ENCODE results near the gene NFATC1. TPM values are rescaled to one million over a fixed set of nuclear protein-coding genes. Genes with fewer than 3 reads are reported as not detected.

The NFATC1 gene
- total and polyA plus RNA-seq, 2 donors, result 5.4 to 23.8 TPM

DNA sequence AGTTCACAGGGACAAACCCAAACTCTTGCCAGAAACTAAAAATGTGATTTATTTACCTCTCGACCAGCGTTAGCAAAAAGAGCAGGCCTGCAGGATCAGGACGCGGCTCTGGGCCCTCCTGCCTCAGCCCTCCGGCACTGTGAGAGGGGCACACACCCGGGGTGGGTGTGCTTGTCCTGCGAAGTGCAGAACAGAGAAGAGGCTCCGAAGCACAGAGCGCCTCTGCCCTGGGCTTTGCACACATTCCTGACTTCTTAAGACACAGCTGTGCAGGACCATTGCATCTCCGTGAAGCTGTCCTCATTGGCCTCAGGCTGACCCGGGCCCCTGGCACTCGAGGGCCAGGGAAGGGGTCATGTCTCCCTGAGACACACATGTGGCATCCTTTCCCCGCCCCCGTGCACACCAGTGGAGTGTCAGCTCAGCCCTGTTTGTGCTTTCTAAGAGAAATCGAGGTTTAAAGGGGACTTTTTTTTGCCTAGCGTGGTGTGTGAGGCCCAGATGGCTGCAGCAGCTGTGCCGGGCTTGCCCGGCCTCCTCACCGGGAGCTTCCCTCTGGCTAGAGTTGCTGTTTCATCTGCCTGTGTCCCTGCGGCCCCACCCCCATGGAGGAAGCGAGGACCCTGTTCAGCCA lies 9.9 kb upstream of the NFATC1 start:
- no peak for DNase-seq (ENCODE audit: low read depth in 6 of 9, low spot score in 9 of 9)
- H3K27ac ChIP-seq (ENCODE audit: low read depth in 1 of 2, low read length in 1 of 2), result no peak overlapping the region
- 65% methylated on average over 21 of the region's 21 CpGs for WGBS
- no peaks in the 10 kb centered on the region for H3K36me3 ChIP-seq (ENCODE audit: control insufficient read depth in 2 of 2, insufficient read depth in 2 of 2, low read length in 1 of 2)
- peaks cover 5 to 21% of the 10 kb centered on the region in 2 donors for H3K4me1 ChIP-seq (ENCODE audit: control insufficient read depth in 2 of 2, insufficient read depth in 2 of 2, low read length in 2 of 2)
- H3K4me3 ChIP-seq (ENCODE audit: low read length in 2 of 2), result no peak overlapping the region
- H3K27me3 ChIP-seq (ENCODE audit: control insufficient read depth in 2 of 2, insufficient read depth in 1 of 2, low read length in 1 of 2), result peaks cover 19 to 43% of the 10 kb centered on the region in 2 donors
- H3K9me3 ChIP-seq (ENCODE audit: control insufficient read depth in 2 of 2, insufficient read depth in 1 of 2, low read length in 1 of 2), result no peaks in the 10 kb centered on the region

DNA sequence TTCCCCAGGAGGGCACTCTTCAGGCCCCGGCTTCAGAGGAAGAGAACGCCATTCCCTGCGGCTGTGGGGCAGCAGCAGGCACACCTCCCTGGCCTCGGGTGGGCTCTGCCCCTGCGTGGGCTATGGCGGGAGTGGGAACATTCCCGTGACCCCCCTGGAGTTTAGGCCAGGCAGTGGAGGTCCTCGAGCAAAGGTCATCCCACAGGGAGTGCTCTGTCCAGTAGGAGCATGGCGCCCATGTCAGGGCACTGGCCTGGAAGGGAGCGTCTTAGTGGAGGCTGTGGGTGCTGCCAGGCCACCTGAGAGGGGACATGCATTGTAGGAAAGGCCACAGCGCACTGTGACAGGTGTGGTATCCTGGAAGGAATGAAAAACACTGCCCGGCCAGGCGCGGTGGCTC lies 9.2 kb upstream of the NFATC1 start:
- no peaks in the 10 kb centered on the region for H3K9me3 ChIP-seq (ENCODE audit: control insufficient read depth in 2 of 2, insufficient read depth in 1 of 2, low read length in 1 of 2)
- H3K36me3 ChIP-seq (ENCODE audit: control insufficient read depth in 2 of 2, insufficient read depth in 2 of 2, low read length in 1 of 2), result no peaks in the 10 kb centered on the region
- 96% methylated on average over 14 of the region's 14 CpGs for WGBS
- H3K4me3 ChIP-seq (ENCODE audit: low read length in 2 of 2), result no peak overlapping the region
- peaks cover 5 to 21% of the 10 kb centered on the region in 2 donors for H3K4me1 ChIP-seq (ENCODE audit: control insufficient read depth in 2 of 2, insufficient read depth in 2 of 2, low read length in 2 of 2)
- peaks cover 23 to 50% of the 10 kb centered on the region in 2 donors for H3K27me3 ChIP-seq (ENCODE audit: control insufficient read depth in 2 of 2, insufficient read depth in 1 of 2, low read length in 1 of 2)
- DNase-seq (ENCODE audit: low read depth in 6 of 9, low spot score in 9 of 9), result no peak
- H3K27ac ChIP-seq (ENCODE audit: low read depth in 1 of 2, low read length in 1 of 2), result no peak overlapping the region

DNA sequence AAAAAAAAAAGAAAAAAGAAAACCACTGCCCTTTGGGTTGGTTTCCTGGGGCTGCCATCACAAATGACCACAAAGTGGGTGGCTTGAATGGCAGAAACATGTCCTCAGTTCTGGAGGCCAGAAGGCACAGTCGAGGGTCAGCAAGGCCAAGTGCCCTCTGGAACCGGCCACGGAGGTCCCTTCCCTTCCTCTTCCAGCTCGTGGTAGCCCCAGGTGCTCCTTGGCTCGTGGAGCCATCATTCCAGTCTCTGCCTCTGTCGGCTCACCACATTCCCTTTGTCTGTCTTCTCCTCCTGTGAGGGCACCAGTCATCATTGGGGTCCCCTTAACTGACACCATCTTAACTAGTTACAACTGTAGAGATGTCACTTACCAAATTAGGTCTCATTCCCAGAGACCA lies 8.5 kb upstream of the NFATC1 start:
- Histone ChIP-seq H3K27me3 (ENCODE audit: control insufficient read depth in 2 of 2, insufficient read depth in 1 of 2, low read length in 1 of 2) (peaks cover 25 to 57% of the 10 kb centered on the region in 2 donors), H3K4me3 (ENCODE audit: low read length in 2 of 2) (no peak overlapping the region), H3K36me3 (ENCODE audit: control insufficient read depth in 2 of 2, insufficient read depth in 2 of 2, low read length in 1 of 2) (no peaks in the 10 kb centered on the region), H3K4me1 (ENCODE audit: control insufficient read depth in 2 of 2, insufficient read depth in 2 of 2, low read length in 2 of 2) (peaks cover 5 to 21% of the 10 kb centered on the region in 2 donors), H3K27ac (ENCODE audit: low read depth in 1 of 2, low read length in 1 of 2) (no peak overlapping the region), H3K9me3 (ENCODE audit: control insufficient read depth in 2 of 2, insufficient read depth in 1 of 2, low read length in 1 of 2) (no peaks in the 10 kb centered on the region)
- no peak for DNase-seq (ENCODE audit: low read depth in 6 of 9, low spot score in 9 of 9)
- WGBS, result 77% methylated on average over 6 of the region's 6 CpGs

DNA sequence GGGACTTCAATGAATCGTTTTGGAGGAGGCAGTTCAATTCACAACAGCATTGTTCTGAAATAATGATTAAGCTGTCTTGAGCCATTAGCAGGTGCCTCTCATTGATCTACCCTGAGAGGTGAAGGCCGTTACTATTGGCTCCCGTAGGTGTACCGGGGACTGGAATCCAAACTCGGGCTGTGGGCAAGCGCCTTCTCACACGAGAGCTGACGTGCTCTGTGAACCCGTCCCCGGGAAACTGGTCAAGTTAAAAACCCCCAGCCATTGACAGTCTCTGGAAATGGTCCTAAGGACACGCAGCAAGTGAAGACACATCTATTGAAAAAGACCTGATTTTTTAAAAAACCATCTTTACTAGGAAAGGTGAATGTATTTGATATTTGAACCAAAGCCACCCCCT lies 8.1 kb upstream of the NFATC1 start:
- no peak overlapping the region for H3K27ac ChIP-seq (ENCODE audit: low read depth in 1 of 2, low read length in 1 of 2)
- WGBS, result 82% methylated on average over 11 of the region's 11 CpGs
- peaks cover 5 to 21% of the 10 kb centered on the region in 2 donors for H3K4me1 ChIP-seq (ENCODE audit: control insufficient read depth in 2 of 2, insufficient read depth in 2 of 2, low read length in 2 of 2)
- no peak for DNase-seq (ENCODE audit: low read depth in 6 of 9, low spot score in 9 of 9)
- H3K4me3 ChIP-seq (ENCODE audit: low read length in 2 of 2), result no peak overlapping the region
- no peaks in the 10 kb centered on the region for H3K9me3 ChIP-seq (ENCODE audit: control insufficient read depth in 2 of 2, insufficient read depth in 1 of 2, low read length in 1 of 2)
- H3K36me3 ChIP-seq (ENCODE audit: control insufficient read depth in 2 of 2, insufficient read depth in 2 of 2, low read length in 1 of 2), result no peaks in the 10 kb centered on the region
- peaks cover 29 to 61% of the 10 kb centered on the region in 2 donors for H3K27me3 ChIP-seq (ENCODE audit: control insufficient read depth in 2 of 2, insufficient read depth in 1 of 2, low read length in 1 of 2)

DNA sequence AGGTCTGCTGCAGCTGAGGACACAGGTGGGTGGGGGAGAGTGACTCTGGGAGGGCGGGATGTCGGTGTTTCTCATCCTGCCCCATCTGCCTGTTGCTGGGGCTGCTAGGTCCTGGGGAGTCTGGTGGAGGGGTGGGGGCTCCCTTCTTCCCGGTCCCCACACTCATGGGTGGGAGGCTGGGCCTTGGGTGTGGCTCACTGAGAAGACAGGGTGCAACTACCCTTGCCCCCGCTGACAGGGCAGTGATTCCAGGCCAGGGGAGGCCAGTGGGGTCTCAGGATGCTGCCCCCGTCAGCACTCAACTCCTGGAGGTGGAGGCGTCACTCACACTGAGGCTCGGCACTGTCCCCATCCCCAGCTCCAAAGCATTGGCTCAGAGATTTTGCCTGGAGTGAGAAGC lies 7.7 kb upstream of the NFATC1 start:
- Histone ChIP-seq H3K27me3 (ENCODE audit: control insufficient read depth in 2 of 2, insufficient read depth in 1 of 2, low read length in 1 of 2) (peaks cover 33 to 65% of the 10 kb centered on the region in 2 donors), H3K36me3 (ENCODE audit: control insufficient read depth in 2 of 2, insufficient read depth in 2 of 2, low read length in 1 of 2) (no peaks in the 10 kb centered on the region)
- peak in 1 of 9 donors; percentile 39 for DNase-seq (ENCODE audit: low read depth in 6 of 9, low spot score in 9 of 9)

DNA sequence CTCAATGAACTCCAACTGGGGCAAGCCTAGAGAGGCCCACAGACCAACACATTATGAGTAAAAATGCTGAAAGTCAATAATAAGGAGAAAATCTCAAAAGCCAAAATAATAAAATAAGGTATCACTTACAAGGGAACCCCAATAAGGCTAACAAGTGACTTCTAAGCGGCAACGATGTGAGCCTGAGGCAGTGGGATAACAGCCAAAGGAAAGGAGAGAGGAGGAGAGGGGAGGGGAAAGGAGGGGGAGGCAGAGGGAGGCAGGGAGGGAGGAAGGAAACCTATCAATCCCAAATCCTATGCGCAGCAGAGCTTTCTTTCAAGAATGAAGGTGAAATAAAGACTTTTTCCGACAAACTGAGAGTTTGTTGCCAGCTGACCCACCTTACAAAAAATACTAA lies 6.0 kb upstream of the NFATC1 start:
- Histone ChIP-seq H3K4me1 (ENCODE audit: control insufficient read depth in 2 of 2, insufficient read depth in 2 of 2, low read length in 2 of 2) (peaks cover 16 to 36% of the 10 kb centered on the region in 2 donors), H3K9me3 (ENCODE audit: control insufficient read depth in 2 of 2, insufficient read depth in 1 of 2, low read length in 1 of 2) (no peaks in the 10 kb centered on the region), H3K27ac (ENCODE audit: low read depth in 1 of 2, low read length in 1 of 2) (no peak overlapping the region), H3K27me3 (ENCODE audit: control insufficient read depth in 2 of 2, insufficient read depth in 1 of 2, low read length in 1 of 2) (peaks cover 50 to 78% of the 10 kb centered on the region in 2 donors), H3K4me3 (ENCODE audit: low read length in 2 of 2) (no peak overlapping the region), H3K36me3 (ENCODE audit: control insufficient read depth in 2 of 2, insufficient read depth in 2 of 2, low read length in 1 of 2) (no peaks in the 10 kb centered on the region)
- no peak for DNase-seq (ENCODE audit: low read depth in 6 of 9, low spot score in 9 of 9)
- WGBS, result 46% methylated on average over 4 of the region's 4 CpGs

More for the DNA sequence above, 7.7 kb upstream of the NFATC1 start:
- H3K9me3 ChIP-seq (ENCODE audit: control insufficient read depth in 2 of 2, insufficient read depth in 1 of 2, low read length in 1 of 2), result no peaks in the 10 kb centered on the region
- H3K27ac ChIP-seq (ENCODE audit: low read depth in 1 of 2, low read length in 1 of 2), result no peak overlapping the region
- no peak overlapping the region for H3K4me3 ChIP-seq (ENCODE audit: low read length in 2 of 2)
- peaks cover 7 to 24% of the 10 kb centered on the region in 2 donors for H3K4me1 ChIP-seq (ENCODE audit: control insufficient read depth in 2 of 2, insufficient read depth in 2 of 2, low read length in 2 of 2)
- WGBS, result 58% methylated on average over 7 of the region's 7 CpGs

DNA sequence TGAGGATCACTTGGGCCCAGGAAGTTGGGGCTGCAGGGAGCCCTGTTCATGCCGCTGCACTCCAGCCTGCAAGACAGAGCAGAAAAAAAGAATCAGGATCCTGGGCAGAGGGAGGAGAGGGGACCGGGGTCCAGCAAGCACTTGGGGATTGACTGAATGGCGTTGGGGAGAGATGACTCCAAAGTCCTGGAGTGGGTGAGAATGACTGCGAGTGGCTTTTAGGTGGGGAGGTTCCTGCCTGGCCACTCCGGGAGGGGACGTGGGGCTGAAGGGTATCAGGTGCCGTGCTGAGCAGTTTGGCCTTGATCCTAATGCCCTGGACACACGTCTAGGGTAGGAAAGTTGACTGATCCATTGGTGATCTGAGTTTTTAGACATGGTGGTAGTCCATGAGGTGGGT lies 3.5 kb upstream of the NFATC1 start:
- DNase-seq (ENCODE audit: low read depth in 6 of 9, low spot score in 9 of 9), result no peak
- 94% methylated on average over 8 of the region's 8 CpGs for WGBS
- H3K27ac ChIP-seq (ENCODE audit: low read depth in 1 of 2, low read length in 1 of 2), result no peak overlapping the region
- H3K4me3 ChIP-seq (ENCODE audit: low read length in 2 of 2), result no peak overlapping the region
- peaks cover 16 to 36% of the 10 kb centered on the region in 2 donors for H3K4me1 ChIP-seq (ENCODE audit: control insufficient read depth in 2 of 2, insufficient read depth in 2 of 2, low read length in 2 of 2)
- H3K27me3 ChIP-seq (ENCODE audit: control insufficient read depth in 2 of 2, insufficient read depth in 1 of 2, low read length in 1 of 2), result peaks cover 71 to 90% of the 10 kb centered on the region in 2 donors
- H3K9me3 ChIP-seq (ENCODE audit: control insufficient read depth in 2 of 2, insufficient read depth in 1 of 2, low read length in 1 of 2), result peaks cover 0 to 3% of the 10 kb centered on the region in 2 donors
- H3K36me3 ChIP-seq (ENCODE audit: control insufficient read depth in 2 of 2, insufficient read depth in 2 of 2, low read length in 1 of 2), result no peaks in the 10 kb centered on the region

DNA sequence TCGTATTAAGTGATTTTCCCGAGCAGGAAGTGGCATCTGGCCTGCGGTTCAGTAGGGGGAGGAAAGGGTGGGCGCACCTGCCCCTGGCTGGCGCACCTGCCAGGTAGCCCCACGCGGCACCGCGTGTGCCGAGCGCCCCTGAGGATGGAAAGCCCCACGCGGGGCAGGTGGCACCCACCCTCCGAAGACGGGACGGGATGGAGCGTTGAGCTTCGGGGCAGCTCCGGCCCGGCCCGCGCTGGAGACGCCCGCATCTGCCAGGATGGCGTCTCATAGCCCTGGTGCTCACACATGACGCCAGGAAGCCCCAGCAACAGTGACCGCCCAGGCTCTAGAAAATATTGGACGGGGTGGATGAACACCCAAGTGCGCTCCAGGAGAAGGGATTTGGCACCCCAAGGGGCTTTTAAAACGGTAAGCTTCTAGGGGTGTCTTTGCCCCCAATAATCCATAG lies 2.5 kb upstream of the NFATC1 start:
- Histone ChIP-seq H3K36me3 (ENCODE audit: control insufficient read depth in 2 of 2, insufficient read depth in 2 of 2, low read length in 1 of 2) (no peaks in the 10 kb centered on the region), H3K27ac (ENCODE audit: low read depth in 1 of 2, low read length in 1 of 2) (no peak overlapping the region), H3K4me1 (ENCODE audit: control insufficient read depth in 2 of 2, insufficient read depth in 2 of 2, low read length in 2 of 2) (peaks cover 12 to 29% of the 10 kb centered on the region in 2 donors), H3K9me3 (ENCODE audit: control insufficient read depth in 2 of 2, insufficient read depth in 1 of 2, low read length in 1 of 2) (peaks cover 0 to 3% of the 10 kb centered on the region in 2 donors), H3K27me3 (ENCODE audit: control insufficient read depth in 2 of 2, insufficient read depth in 1 of 2, low read length in 1 of 2) (peaks cover 75 to 90% of the 10 kb centered on the region in 2 donors), H3K4me3 (ENCODE audit: low read length in 2 of 2) (peak overlapping the region in 1 of 2 donors; percentile 54)
- 2% methylated on average over 30 of the region's 30 CpGs for WGBS
- DNase-seq (ENCODE audit: low read depth in 6 of 9, low spot score in 9 of 9), result peak in 1 of 9 donors; percentile 49

DNA sequence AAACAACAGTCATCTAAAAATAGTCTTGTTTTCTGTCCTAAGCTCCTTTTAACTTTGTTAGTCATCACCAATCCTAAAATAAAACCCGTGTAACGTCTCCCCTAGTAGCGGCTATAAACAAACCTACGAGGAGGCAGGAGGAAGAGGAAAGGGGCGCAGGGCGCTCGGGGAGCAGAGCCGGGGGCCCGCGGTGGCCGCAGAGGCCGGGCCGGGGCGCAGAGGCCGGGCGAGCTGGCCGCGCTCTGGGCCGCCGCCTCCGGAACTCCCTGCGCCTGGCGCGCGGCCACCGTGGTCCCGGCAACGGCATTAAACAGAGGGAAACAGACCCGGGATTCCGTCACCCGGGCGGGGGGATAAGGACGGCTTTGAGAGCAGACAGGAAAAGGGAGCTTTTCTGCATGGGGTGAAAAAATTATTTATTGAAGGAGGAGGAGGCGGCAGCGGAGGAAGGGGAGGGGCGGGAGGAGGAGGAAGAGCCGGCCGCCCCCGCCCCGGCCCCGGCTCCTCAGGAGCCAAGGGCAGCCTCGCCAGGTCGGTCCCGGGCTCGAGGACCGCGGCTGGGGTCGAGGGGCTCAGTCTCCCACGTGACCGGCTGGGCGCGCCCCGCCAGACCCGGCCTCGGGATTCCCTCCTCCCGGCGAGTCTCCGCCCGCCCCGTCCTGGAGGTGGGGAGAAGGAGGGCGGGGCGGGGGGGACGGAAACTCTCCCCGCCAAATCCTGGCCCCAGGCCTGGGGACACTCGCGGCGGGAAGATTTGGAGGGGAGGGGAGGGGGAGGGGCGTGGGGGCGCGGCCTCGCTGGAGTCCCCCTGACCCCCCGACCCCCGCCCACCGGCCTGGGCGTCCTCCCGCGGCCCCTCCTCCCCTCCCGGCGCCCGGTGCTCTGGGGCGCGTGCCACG lies 1.8 kb upstream of the NFATC1 start:
- H3K4me1 ChIP-seq (ENCODE audit: control insufficient read depth in 2 of 2, insufficient read depth in 2 of 2, low read length in 2 of 2), result peaks cover 11 to 30% of the 10 kb centered on the region in 2 donors
- peak in 1 of 9 donors; percentile 44 for DNase-seq (ENCODE audit: low read depth in 6 of 9, low spot score in 9 of 9)
- peak overlapping the region; percentile 37 to 58 for H3K27ac ChIP-seq (ENCODE audit: low read depth in 1 of 2, low read length in 1 of 2)
- peak overlapping the region in 1 of 2 donors; percentile 54 for H3K4me3 ChIP-seq (ENCODE audit: low read length in 2 of 2)
- WGBS, result under 1% methylated on average over 78 of the region's 83 CpGs
- peaks cover 0 to 3% of the 10 kb centered on the region in 2 donors for H3K9me3 ChIP-seq (ENCODE audit: control insufficient read depth in 2 of 2, insufficient read depth in 1 of 2, low read length in 1 of 2)
- H3K27me3 ChIP-seq (ENCODE audit: control insufficient read depth in 2 of 2, insufficient read depth in 1 of 2, low read length in 1 of 2), result peaks cover 76 to 90% of the 10 kb centered on the region in 2 donors
- H3K36me3 ChIP-seq (ENCODE audit: control insufficient read depth in 2 of 2, insufficient read depth in 2 of 2, low read length in 1 of 2), result no peaks in the 10 kb centered on the region
